KMS-11 (cell line): ENCODE measurements around the gene TCEA3.

Experiments
- H2AFZ ChIP-seq: fragments of 200-600 bp; sonication (generic); 2 replicates; pipeline ENCODE4 v1.6.1; 2016; ENCODE audit warnings: antibody characterized with exemption, mixed run types, low read depth
- H3K27ac ChIP-seq: fragments of 200-600 bp; sonication (generic); 2 replicates; pipeline ENCODE4 v1.6.1; 2016; ENCODE audit warnings: mild to moderate bottlenecking, mixed run types
- H3K27me3 ChIP-seq: fragments of 200-600 bp; sonication (generic); 2 replicates; pipeline ENCODE4 v1.6.1; 2017; ENCODE audit warnings: mild to moderate bottlenecking, low read depth, mixed run types, moderate library complexity; ENCODE audit not compliant: insufficient read depth
- H3K36me3 ChIP-seq: fragments of 200-600 bp; sonication (generic); 2 replicates; pipeline ENCODE4 v1.6.1; 2017; ENCODE audit warnings: mild to moderate bottlenecking, mixed run types; ENCODE audit not compliant: insufficient read depth
- H3K4me1 ChIP-seq: fragments of 200-600 bp; sonication (generic); 2 replicates; pipeline ENCODE4 v1.6.1; 2016; ENCODE audit warnings: mild to moderate bottlenecking, low read depth, mixed run types; ENCODE audit not compliant: poor library complexity, severe bottlenecking
- H3K4me2 ChIP-seq: fragments of 200-600 bp; sonication (generic); 2 replicates; pipeline ENCODE4 v1.7.0; 2016; ENCODE audit warnings: mild to moderate bottlenecking, mixed run types
- H3K4me3 ChIP-seq: fragments of 200-600 bp; sonication (generic); IDR thresholded peaks from 2 replicates; pipeline ENCODE4 v1.6.1; 2017; ENCODE audit warnings: low read depth, low read length, mixed read lengths; ENCODE audit not compliant: insufficient read depth
- H3K79me2 ChIP-seq: fragments of 200-600 bp; sonication (generic); 2 replicates; pipeline ENCODE4 v1.6.1; 2016; ENCODE audit warnings: low read depth, mixed run types; ENCODE audit not compliant: insufficient read depth
- H3K9ac ChIP-seq: fragments of 200-600 bp; sonication (generic); 2 replicates; pipeline ENCODE4 v1.6.1; 2016; ENCODE audit warnings: mild to moderate bottlenecking, mixed run types
- H4K20me1 ChIP-seq: fragments of 200-600 bp; sonication (generic); 2 replicates; pipeline ENCODE4 v1.6.1; 2016; ENCODE audit warnings: mild to moderate bottlenecking, mixed run types; ENCODE audit not compliant: insufficient read depth
- CTCF ChIP-seq: fragments of 200-600 bp; sonication (generic); conservative IDR thresholded peaks from 2 replicates; pipeline ENCODE4 v1.6.1; 2017; ENCODE audit warnings: low read depth, mild to moderate bottlenecking, antibody characterized with exemption, low read length, moderate library complexity, mixed read lengths

Gene TCEA3

GRCh38 chr1:23395154-23395724 lies 29.3 kb downstream of the TCEA3 start:
- TF ChIP-seq CTCF: no peak
- H4K20me1 ChIP-seq: no peaks in the 10 kb centered on the region
- no peaks in the 10 kb centered on the region for H3K4me1 ChIP-seq
- H3K27me3 ChIP-seq: no peaks in the 10 kb centered on the region
- no peak overlapping the region for H2AFZ ChIP-seq
- H3K4me2 ChIP-seq: no peak overlapping the region
- no peak overlapping the region for H3K4me3 ChIP-seq
- H3K27ac ChIP-seq: no peak overlapping the region
- no peak overlapping the region for H3K9ac ChIP-seq
- H3K79me2 ChIP-seq: no peaks in the 10 kb centered on the region
- no peaks in the 10 kb centered on the region for H3K36me3 ChIP-seq

- H3K79me2 ChIP-seq: no peaks in the 10 kb centered on the region
- no peaks in the 10 kb centered on the region for H3K36me3 ChIP-seq
- no peaks in the 10 kb centered on the region for H3K4me1 ChIP-seq
- no peak overlapping the region for H3K9ac ChIP-seq
- H2AFZ ChIP-seq: no peak overlapping the region
- no peak overlapping the region for H3K4me3 ChIP-seq
- H4K20me1 ChIP-seq: no peaks in the 10 kb centered on the region
- TF ChIP-seq CTCF: no peak
- no peak overlapping the region for H3K4me2 ChIP-seq
- H3K27ac ChIP-seq: no peak overlapping the region
- no peaks in the 10 kb centered on the region for H3K27me3 ChIP-seq
These were observed 29.9 kb downstream of the TCEA3 start for GRCh38 chr1:23394684-23395083.

GRCh38 chr1:23394181-23394580 lies 30.4 kb downstream of the TCEA3 start:
- Histone ChIP-seq H3K27me3 (no peaks in the 10 kb centered on the region), H3K4me3 (no peak overlapping the region), H3K27ac (no peak overlapping the region), H4K20me1 (no peaks in the 10 kb centered on the region), H3K4me2 (no peak overlapping the region), H3K4me1 (no peaks in the 10 kb centered on the region), H3K79me2 (no peaks in the 10 kb centered on the region), H2AFZ (no peak overlapping the region), H3K9ac (no peak overlapping the region), H3K36me3 (no peaks in the 10 kb centered on the region)
- no peak for TF ChIP-seq CTCF

GRCh38 chr1:23393706-23394105 lies 30.8 kb downstream of the TCEA3 start:
- H3K27ac ChIP-seq: no peak overlapping the region
- H3K36me3 ChIP-seq: no peaks in the 10 kb centered on the region
- H3K79me2 ChIP-seq: no peaks in the 10 kb centered on the region
- H3K4me1 ChIP-seq: no peaks in the 10 kb centered on the region
- TF ChIP-seq CTCF: no peak
- no peaks in the 10 kb centered on the region for H4K20me1 ChIP-seq
- H3K9ac ChIP-seq: no peak overlapping the region
- no peak overlapping the region for H3K4me2 ChIP-seq
- H3K27me3 ChIP-seq: no peaks in the 10 kb centered on the region
- H2AFZ ChIP-seq: no peak overlapping the region
- no peak overlapping the region for H3K4me3 ChIP-seq
